MCF 10A (cell line): Measurements from ENCODE around the gene TAS2R60. TPM values are rescaled to one million over a fixed set of nuclear protein-coding genes. Genes with fewer than 3 reads are reported as not detected.
A peak's percentile ranks its signal among the peaks of the same experiment; 100 is the strongest.
"Not testable (repeated sequence)": the region's sequence is repeated elsewhere in the genome, so short reads cannot be mapped to it uniquely, and the experiment has no call there.

ENCODE experiments used
- BruUV-seq: library from RNA; stranded (reverse); fragments of 400-500 nt; replicated peaks from 2 replicates; lab custom pipeline; 2021; lab: Mats Ljungman, UMichigan
- CTCF ChIA-PET: fragments of 300-600 bp; sonication (Branson Sonifier 250); formaldehyde crosslinking; extraction: SDS; loops from one replicate; lab custom pipeline; 2021; ENCODE audit warnings: antibody characterized with exemption, inconsistent platforms; lab: Yijun Ruan, JAX
- POLR2A ChIA-PET: fragments of 300-600, 350-650 bp; sonication (Branson Sonifier 250); formaldehyde crosslinking; extraction: SDS; loops from one replicate; lab custom pipeline; 2020; ENCODE audit warnings: antibody characterized with exemption, inconsistent platforms; lab: Yijun Ruan, JAX
- DNase-seq: peaks from one replicate; pipeline ENCODE4 v3.0.0-alpha.2; 2018; ENCODE audit not compliant: unreplicated experiment
- H3K27ac Mint-ChIP-seq: one replicate; pipeline ENCODE4 v1.8.0; 2022; ENCODE audit warnings: mild to moderate bottlenecking, low read depth, mixed read lengths; ENCODE audit not compliant: unreplicated experiment
- H3K27me3 Mint-ChIP-seq: one replicate; pipeline ENCODE4 v1.8.0; 2022; ENCODE audit warnings: mixed read lengths; ENCODE audit not compliant: insufficient read depth, unreplicated experiment
- H3K36me3 Mint-ChIP-seq: one replicate; pipeline ENCODE4 v1.8.0; 2022; ENCODE audit warnings: mild to moderate bottlenecking, moderate library complexity, mixed read lengths; ENCODE audit not compliant: insufficient read depth, unreplicated experiment
- H3K4me1 Mint-ChIP-seq: one replicate; pipeline ENCODE4 v1.8.0; 2022; ENCODE audit warnings: mixed read lengths; ENCODE audit not compliant: insufficient read depth, unreplicated experiment
- H3K4me3 Mint-ChIP-seq: one replicate; pipeline ENCODE4 v1.8.0; 2022; ENCODE audit warnings: mild to moderate bottlenecking, moderate library complexity, mixed read lengths; ENCODE audit not compliant: unreplicated experiment
- H3K9me3 Mint-ChIP-seq: one replicate; pipeline ENCODE4 v1.8.0; 2022; ENCODE audit warnings: mixed read lengths; ENCODE audit not compliant: unreplicated experiment
- intact Hi-C: fragments of 100-400 bp; cut with micrococcal nuclease; formaldehyde crosslinking; loops from 2 replicates; pipeline ENCODE4 v1.14.1; 2022
- total RNA-seq: library from RNA; stranded (reverse); gene quantifications from 2 replicates; pipeline ENCODE4 v1.2.3, GENCODE V29; 2022
- TF ChIP-seq, protein P1 (sequence below): fragments of 200-600 bp; IDR thresholded peaks from one replicate; pipeline ENCODE4 v1.8.0; 2022; ENCODE audit warnings: antibody characterized with exemption, mild to moderate bottlenecking; ENCODE audit not compliant: unreplicated experiment

TAS2R60 gene
- total RNA-seq, 1 experiment from 2014 or later, result not detected

DNA sequence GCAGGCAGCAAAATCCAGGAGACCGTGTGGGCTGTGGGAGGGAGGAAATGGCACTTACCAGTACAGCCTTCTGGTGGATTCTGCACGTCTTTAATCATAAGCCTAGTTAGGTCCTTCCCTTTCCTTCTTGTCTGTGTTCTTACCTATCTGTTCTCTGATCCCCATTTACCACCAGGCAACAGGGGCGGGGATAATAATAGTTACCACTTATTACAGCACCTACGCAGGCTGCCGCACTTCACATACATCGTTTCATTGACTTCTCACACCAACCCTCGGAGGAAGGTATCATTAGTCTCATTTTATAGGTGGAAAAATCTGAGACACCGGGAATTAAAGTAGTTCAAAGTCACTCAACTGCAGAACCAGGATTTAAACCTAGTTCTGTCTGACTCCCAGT, 30.1 kb upstream of the TAS2R60 start:
- no peak overlapping the region for H3K4me3 Mint-ChIP-seq
- DNase-seq, result no peak
- no peak overlapping the region for H3K27ac Mint-ChIP-seq
- TF ChIP-seq, protein P1, sequence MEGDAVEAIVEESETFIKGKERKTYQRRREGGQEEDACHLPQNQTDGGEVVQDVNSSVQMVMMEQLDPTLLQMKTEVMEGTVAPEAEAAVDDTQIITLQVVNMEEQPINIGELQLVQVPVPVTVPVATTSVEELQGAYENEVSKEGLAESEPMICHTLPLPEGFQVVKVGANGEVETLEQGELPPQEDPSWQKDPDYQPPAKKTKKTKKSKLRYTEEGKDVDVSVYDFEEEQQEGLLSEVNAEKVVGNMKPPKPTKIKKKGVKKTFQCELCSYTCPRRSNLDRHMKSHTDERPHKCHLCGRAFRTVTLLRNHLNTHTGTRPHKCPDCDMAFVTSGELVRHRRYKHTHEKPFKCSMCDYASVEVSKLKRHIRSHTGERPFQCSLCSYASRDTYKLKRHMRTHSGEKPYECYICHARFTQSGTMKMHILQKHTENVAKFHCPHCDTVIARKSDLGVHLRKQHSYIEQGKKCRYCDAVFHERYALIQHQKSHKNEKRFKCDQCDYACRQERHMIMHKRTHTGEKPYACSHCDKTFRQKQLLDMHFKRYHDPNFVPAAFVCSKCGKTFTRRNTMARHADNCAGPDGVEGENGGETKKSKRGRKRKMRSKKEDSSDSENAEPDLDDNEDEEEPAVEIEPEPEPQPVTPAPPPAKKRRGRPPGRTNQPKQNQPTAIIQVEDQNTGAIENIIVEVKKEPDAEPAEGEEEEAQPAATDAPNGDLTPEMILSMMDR, result no peak
- BruUV-seq, result no TSS peak
- H3K27me3 Mint-ChIP-seq, result no peaks in the 10 kb centered on the region
- H3K9me3 Mint-ChIP-seq, result no peaks in the 10 kb centered on the region
- ChIA-PET POLR2A (no interaction called here), CTCF (no interaction called here)
- intact Hi-C loops, result loop anchor here (10.0 kb wide), 1 partner anchor 408 kb away; no protein-coding TSS in a partner anchor
- peaks cover 24% of the 10 kb centered on the region for H3K4me1 Mint-ChIP-seq
- no peaks in the 10 kb centered on the region for H3K36me3 Mint-ChIP-seq

DNA sequence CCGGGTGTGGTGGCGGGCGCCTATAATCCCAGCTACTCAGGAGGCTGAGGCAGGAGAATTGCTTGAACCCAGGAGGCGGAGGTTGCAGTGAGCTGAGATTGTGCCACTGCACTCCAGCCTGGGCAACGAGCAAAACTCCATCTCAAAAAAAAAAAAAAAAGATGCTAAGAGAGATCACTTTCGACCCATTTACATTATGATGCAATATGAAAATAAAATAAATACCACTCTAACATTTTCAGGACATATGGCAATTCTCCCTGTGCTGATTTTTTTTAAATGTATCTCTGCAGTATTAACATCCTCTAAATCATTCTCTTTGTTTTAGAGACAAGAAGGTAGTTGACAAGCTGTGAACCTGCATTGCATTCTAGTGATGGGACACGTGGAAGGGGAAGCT, 28.0 kb upstream of the TAS2R60 start:
- POLR2A ChIA-PET, result interaction anchor here (0.6 to 2.3 kb wide), 5 partner anchors 9 to 175 kb away, joined by 3 to 9 read pairs (median 5); partner anchors contain the start of gene GSTK1
- H3K9me3 Mint-ChIP-seq, BruUV-seq, H3K27me3 Mint-ChIP-seq, H3K4me3 Mint-ChIP-seq, H3K27ac Mint-ChIP-seq, H3K36me3 Mint-ChIP-seq, DNase-seq: not testable (repeated sequence)
- peaks cover 32% of the 10 kb centered on the region for H3K4me1 Mint-ChIP-seq
- CTCF ChIA-PET, result interaction anchor here (0.7 to 5.8 kb wide), 21 partner anchors 9 to 321 kb away, joined by 3 to 131 read pairs (median 5); partner anchors contain the start of gene GSTK1
- intact Hi-C loops, result loop anchor here (10.0 kb wide), 1 partner anchor 410 kb away; no protein-coding TSS in a partner anchor

DNA sequence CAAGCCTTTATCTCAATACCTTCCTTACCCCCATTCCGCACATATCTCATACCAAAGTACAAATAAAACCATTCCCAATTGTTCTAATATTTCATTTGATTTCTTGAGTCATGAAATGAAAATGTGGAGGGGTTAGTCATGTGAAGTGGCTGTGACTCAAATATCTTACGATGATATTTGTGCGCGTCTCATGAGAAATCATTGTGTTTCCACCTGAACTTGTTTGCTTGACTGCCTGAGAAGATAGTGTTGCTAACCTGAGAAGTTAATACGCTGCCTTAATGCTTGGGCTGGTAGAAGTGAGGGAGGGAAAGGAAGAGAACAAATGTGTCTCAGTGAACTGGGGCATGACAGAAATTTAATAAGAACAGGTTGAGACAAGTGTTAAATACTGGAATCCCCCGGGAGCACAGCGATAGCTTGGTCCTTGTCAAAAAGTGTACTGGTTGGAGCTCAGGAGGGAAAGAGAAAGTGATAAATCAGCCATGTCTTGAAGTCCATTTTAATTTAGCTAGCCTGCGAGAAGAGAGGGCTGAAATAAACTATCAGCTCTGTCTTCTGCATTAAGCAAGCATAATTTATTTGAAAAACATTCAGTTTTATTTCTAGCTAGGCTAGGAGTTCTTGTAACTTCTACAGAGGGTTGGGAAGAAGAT, 27.4 kb upstream of the TAS2R60 start:
- POLR2A ChIA-PET, result interaction anchor here (0.6 to 2.3 kb wide), 7 partner anchors 23 to 550 kb away, joined by 3 to 9 read pairs (median 5); partner anchors contain the start of gene GSTK1
- no TSS peak for BruUV-seq
- CTCF ChIA-PET, result interaction anchor here (0.7 to 5.8 kb wide), 30 partner anchors 8 to 321 kb away, joined by 3 to 131 read pairs (median 4); partner anchors contain the start of genes EPHA1, FAM131B, GSTK1 and TAS2R40
- intact Hi-C loops, result loop anchor here (1.0 to 10.0 kb wide), 4 partner anchors 36 to 411 kb away; no protein-coding TSS in a partner anchor
- peaks cover 32% of the 10 kb centered on the region for H3K4me1 Mint-ChIP-seq
- H3K9me3 Mint-ChIP-seq, result no peaks in the 10 kb centered on the region
- peak; percentile 47 for DNase-seq
- no peak overlapping the region for H3K4me3 Mint-ChIP-seq
- TF ChIP-seq, protein P1, result no peak
- no peak overlapping the region for H3K27ac Mint-ChIP-seq
- H3K36me3 Mint-ChIP-seq, result no peaks in the 10 kb centered on the region
- no peaks in the 10 kb centered on the region for H3K27me3 Mint-ChIP-seq

DNA sequence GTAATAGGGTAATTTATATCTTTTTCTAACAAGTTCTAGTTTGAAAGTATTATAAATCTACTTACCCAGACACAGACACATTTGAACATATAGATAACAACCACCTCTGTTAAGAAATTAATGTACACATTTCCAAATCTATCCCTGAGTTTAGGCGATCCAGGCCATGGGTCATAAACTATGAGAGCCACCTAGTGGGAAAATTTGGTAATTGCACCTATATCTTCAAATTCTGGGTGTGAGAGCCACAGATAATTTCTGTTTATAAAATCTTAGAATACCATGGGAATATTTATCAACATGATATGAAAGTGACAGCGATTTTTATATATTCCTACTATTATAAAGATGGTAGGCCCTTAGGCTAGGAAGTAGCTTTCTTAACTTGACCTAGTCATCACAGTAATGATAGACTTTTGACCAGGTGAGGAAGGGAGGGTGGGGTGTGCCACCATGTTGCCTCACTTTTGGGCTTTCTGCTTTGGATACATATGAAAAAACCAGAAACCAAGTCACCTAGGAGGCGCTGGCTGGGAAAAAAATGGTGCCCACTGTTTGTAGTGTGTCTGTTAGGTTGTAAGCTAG, 26.6 kb upstream of the TAS2R60 start:
- DNase-seq, result peak; percentile 75
- Mint-ChIP-seq H3K9me3 (no peaks in the 10 kb centered on the region), H3K4me1 (peaks cover 32% of the 10 kb centered on the region), H3K27me3 (no peaks in the 10 kb centered on the region), H3K27ac (no peak overlapping the region), H3K4me3 (no peak overlapping the region), H3K36me3 (no peaks in the 10 kb centered on the region)
- no TSS peak for BruUV-seq
- ChIA-PET POLR2A (interaction anchor here (0.6 to 2.3 kb wide), 6 partner anchors 25 to 551 kb away, joined by 3 to 9 read pairs (median 6); partner anchors contain the start of gene GSTK1), CTCF (interaction anchor here (0.6 to 5.8 kb wide), 39 partner anchors 8 to 897 kb away, joined by 3 to 131 read pairs (median 4); partner anchors contain the start of genes EPHA1, FAM131B and GSTK1)
- TF ChIP-seq, protein P1, result peak; percentile 73
- intact Hi-C loops, result loop anchor here (1.0 to 10.0 kb wide), 4 partner anchors 36 to 412 kb away; no protein-coding TSS in a partner anchor
